ENCODE results near the gene FAM151A. TPM values are rescaled to one million over a fixed set of nuclear protein-coding genes. Genes with fewer than 3 reads are reported as not detected.

Gene FAM151A
- total and polyA plus RNA-seq, 12 donors = 0.39 to 2.9 (median 0.94) TPM; not detected in 1

GRCh38 chr1:54585181-54586066 lies 37.9 kb downstream of the FAM151A start:
- intact Hi-C loops (cut with DNase I) = loop anchor here in 3 of 10 donors (1.0 to 2.0 kb wide), 3 partner anchors 26 to 39 kb away; partner anchors contain the start of gene ACOT11 (in 1 of the 3)
- TF ChIP-seq CTCF (IDR thresholded peaks at IDR 0.05) = no peak

GRCh38 chr1:54584575-54584974 lies 38.8 kb downstream of the FAM151A start:
- peaks cover 4 to 74% (median 48%) of the 10 kb centered on the region in 9 donors for H3K4me1 ChIP-seq
- peaks cover 0 to 16% (median 0%) of the 10 kb centered on the region in 9 donors for H3K36me3 ChIP-seq
- no peak for ATAC-seq
- WGBS, 2 donors = 83 to 88% methylated on average over 17 of the region's 17 CpGs
- no peak overlapping the region for H3K4me3 ChIP-seq
- no peaks in the 10 kb centered on the region for H3K9me3 ChIP-seq
- intact Hi-C loops (cut with DNase I) = loop anchor here in 3 of 10 donors (5.0 kb wide), 1 partner anchor 37 kb away; the partner anchor contains the start of gene ACOT11 (in 3 of the 3)
- no peak for DNase-seq
- H3K27me3 ChIP-seq = no peaks in the 10 kb centered on the region
- no peak for TF ChIP-seq CTCF (IDR thresholded peaks at IDR 0.05)
- H3K27ac ChIP-seq = peak overlapping the region; percentile 56 to 93 (median 84)

More at GRCh38 chr1:54585181-54586066, 37.9 kb downstream of the FAM151A start:
- Histone ChIP-seq H3K4me3 (no peak overlapping the region), H3K4me1 (peaks cover 4 to 72% (median 47%) of the 10 kb centered on the region in 9 donors), H3K27me3 (no peaks in the 10 kb centered on the region), H3K36me3 (peaks cover 0 to 16% (median 0%) of the 10 kb centered on the region in 9 donors), H3K27ac (peak overlapping the region; percentile 56 to 93 (median 84)), H3K9me3 (no peaks in the 10 kb centered on the region)
- ATAC-seq (peak; percentile 50 to 81 (median 76)), DNase-seq (peak; percentile 65 to 82)
- 58 to 70% methylated on average over 14 to 15 of the region's 15 CpGs for WGBS, 2 donors

GRCh38 chr1:54583871-54584270 lies 39.5 kb downstream of the FAM151A start:
- H3K27me3 ChIP-seq = no peaks in the 10 kb centered on the region
- no peaks in the 10 kb centered on the region for H3K9me3 ChIP-seq
- no peak for ATAC-seq
- peaks cover 4 to 81% (median 53%) of the 10 kb centered on the region in 9 donors for H3K4me1 ChIP-seq
- H3K27ac ChIP-seq = peak overlapping the region; percentile 31 to 93 (median 84)
- WGBS, 2 donors = 54 to 71% methylated on average over 2 of the region's 2 CpGs
- H3K4me3 ChIP-seq = no peak overlapping the region
- H3K36me3 ChIP-seq = peaks cover 0 to 14% (median 0%) of the 10 kb centered on the region in 9 donors
- no peak for DNase-seq
- TF ChIP-seq CTCF (IDR thresholded peaks at IDR 0.05) = no peak
- intact Hi-C loops (cut with DNase I) = loop anchor here in 3 of 10 donors (5.0 kb wide), 1 partner anchor 37 kb away; the partner anchor contains the start of gene ACOT11 (in 3 of the 3)

GRCh38 chr1:54583307-54583686 lies 40.0 kb downstream of the FAM151A start:
- H3K9me3 ChIP-seq = no peaks in the 10 kb centered on the region
- H3K4me1 ChIP-seq = peaks cover 7 to 86% (median 57%) of the 10 kb centered on the region in 9 donors
- TF ChIP-seq CTCF (IDR thresholded peaks at IDR 0.05) = no peak
- H3K36me3 ChIP-seq = peaks cover 0 to 9% (median 0%) of the 10 kb centered on the region in 9 donors
- no peaks in the 10 kb centered on the region for H3K27me3 ChIP-seq
- intact Hi-C loops (cut with DNase I) = loop anchor here in 3 of 10 donors (5.0 kb wide), 1 partner anchor 36 kb away; the partner anchor contains the start of gene ACOT11 (in 3 of the 3)
- WGBS, 2 donors = 50 to 65% methylated on average over 3 of the region's 3 CpGs
- no peak for DNase-seq
- H3K27ac ChIP-seq = peak overlapping the region in 9 of 10 donors; percentile 65 to 93 (median 87)
- H3K4me3 ChIP-seq = no peak overlapping the region
- no peak for ATAC-seq

Measured in heart right ventricle (tissue), 16 donors.